ENCODE measurements around the gene FOXC2. TPM values are rescaled to one million over a fixed set of nuclear protein-coding genes. Genes with fewer than 3 reads are reported as not detected.

FOXC2 gene
- total RNA-seq, 1 donor from 2014 or later, result not detected

- ATAC-seq (ENCODE audit: low read depth), result no peak
- ChIA-PET CTCF (no interaction called here), POLR2A (no interaction called here)
- Mint-ChIP-seq H3K27ac (no peak overlapping the region), H3K9me3 (no peaks in the 10 kb centered on the region), H3K4me3 (no peak overlapping the region), H3K4me1 (peaks cover 13% of the 10 kb centered on the region), H3K36me3 (ENCODE audit: low read depth) (no peaks in the 10 kb centered on the region), H3K27me3 (peaks cover 66% of the 10 kb centered on the region)
- no peak for DNase-seq
- intact Hi-C loops (cut with micrococcal nuclease), result no loop called here
- TF ChIP-seq, protein P1, sequence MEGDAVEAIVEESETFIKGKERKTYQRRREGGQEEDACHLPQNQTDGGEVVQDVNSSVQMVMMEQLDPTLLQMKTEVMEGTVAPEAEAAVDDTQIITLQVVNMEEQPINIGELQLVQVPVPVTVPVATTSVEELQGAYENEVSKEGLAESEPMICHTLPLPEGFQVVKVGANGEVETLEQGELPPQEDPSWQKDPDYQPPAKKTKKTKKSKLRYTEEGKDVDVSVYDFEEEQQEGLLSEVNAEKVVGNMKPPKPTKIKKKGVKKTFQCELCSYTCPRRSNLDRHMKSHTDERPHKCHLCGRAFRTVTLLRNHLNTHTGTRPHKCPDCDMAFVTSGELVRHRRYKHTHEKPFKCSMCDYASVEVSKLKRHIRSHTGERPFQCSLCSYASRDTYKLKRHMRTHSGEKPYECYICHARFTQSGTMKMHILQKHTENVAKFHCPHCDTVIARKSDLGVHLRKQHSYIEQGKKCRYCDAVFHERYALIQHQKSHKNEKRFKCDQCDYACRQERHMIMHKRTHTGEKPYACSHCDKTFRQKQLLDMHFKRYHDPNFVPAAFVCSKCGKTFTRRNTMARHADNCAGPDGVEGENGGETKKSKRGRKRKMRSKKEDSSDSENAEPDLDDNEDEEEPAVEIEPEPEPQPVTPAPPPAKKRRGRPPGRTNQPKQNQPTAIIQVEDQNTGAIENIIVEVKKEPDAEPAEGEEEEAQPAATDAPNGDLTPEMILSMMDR (IDR thresholded peaks at IDR 0.05), result no peak
Measured at GRCh38 chr16:86571530-86571915, 4.9 kb downstream of the FOXC2 start.

GRCh38 chr16:86572041-86572521 is 5.5 kb downstream of the FOXC2 start:
- TF ChIP-seq, protein P1 (IDR thresholded peaks at IDR 0.05), result no peak
- H3K9me3 Mint-ChIP-seq, result no peaks in the 10 kb centered on the region
- no peak overlapping the region for H3K4me3 Mint-ChIP-seq
- H3K4me1 Mint-ChIP-seq, result peaks cover 15% of the 10 kb centered on the region
- intact Hi-C loops (cut with micrococcal nuclease), result no loop called here
- no peaks in the 10 kb centered on the region for H3K36me3 Mint-ChIP-seq (ENCODE audit: low read depth)
- CTCF ChIA-PET, result no interaction called here
- no peak overlapping the region for H3K27ac Mint-ChIP-seq
- peaks cover 69% of the 10 kb centered on the region for H3K27me3 Mint-ChIP-seq
- no peak for ATAC-seq (ENCODE audit: low read depth)
- POLR2A ChIA-PET, result no interaction called here
- DNase-seq, result no peak

- TF ChIP-seq, protein P1 (IDR thresholded peaks at IDR 0.05), result no peak
- Mint-ChIP-seq H3K9me3 (no peaks in the 10 kb centered on the region), H3K27ac (no peak overlapping the region), H3K4me3 (no peak overlapping the region), H3K36me3 (ENCODE audit: low read depth) (no peaks in the 10 kb centered on the region), H3K27me3 (peaks cover 75% of the 10 kb centered on the region), H3K4me1 (peaks cover 13% of the 10 kb centered on the region)
- POLR2A ChIA-PET, result no interaction called here
- intact Hi-C loops (cut with micrococcal nuclease), result no loop called here
- DNase-seq, result no peak
- no peak for ATAC-seq (ENCODE audit: low read depth)
- CTCF ChIA-PET, result no interaction called here
Measured at GRCh38 chr16:86572606-86573005, 6.0 kb downstream of the FOXC2 start.

DNA sequence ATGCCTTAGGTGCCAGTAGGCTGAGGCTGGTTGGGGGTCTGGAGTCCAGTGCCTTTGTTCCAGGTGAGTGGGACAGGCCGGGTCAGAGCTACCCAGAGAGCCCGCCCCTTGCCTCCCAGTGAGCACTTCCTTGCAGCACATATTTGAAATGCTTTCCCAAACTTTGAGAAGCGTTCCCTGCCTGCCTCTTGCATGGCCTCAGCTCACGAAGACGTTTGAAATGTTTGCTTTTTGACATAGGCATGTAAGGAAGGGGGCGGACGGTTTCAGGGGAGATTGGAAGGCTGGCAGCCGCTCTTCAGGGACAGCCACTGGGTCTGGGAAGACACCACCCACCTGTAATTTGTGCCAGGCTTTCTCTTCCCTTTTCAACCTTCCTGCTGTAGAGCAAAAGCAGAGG is 6.6 kb downstream of the FOXC2 start:
- H3K27ac Mint-ChIP-seq, result no peak overlapping the region
- H3K9me3 Mint-ChIP-seq, result no peaks in the 10 kb centered on the region
- POLR2A ChIA-PET, result no interaction called here
- intact Hi-C loops (cut with micrococcal nuclease), result no loop called here
- DNase-seq (no peak), ATAC-seq (ENCODE audit: low read depth) (no peak)
- CTCF ChIA-PET, result interaction anchor here (0.9 kb wide), 1 partner anchor 9 kb away, joined by 3 read pairs; no protein-coding TSS in a partner anchor
- no peak overlapping the region for H3K4me3 Mint-ChIP-seq
- H3K36me3 Mint-ChIP-seq (ENCODE audit: low read depth), result no peaks in the 10 kb centered on the region
- TF ChIP-seq, protein P1 (IDR thresholded peaks at IDR 0.05), result no peak
- peaks cover 13% of the 10 kb centered on the region for H3K4me1 Mint-ChIP-seq
- H3K27me3 Mint-ChIP-seq, result peaks cover 81% of the 10 kb centered on the region

DNA sequence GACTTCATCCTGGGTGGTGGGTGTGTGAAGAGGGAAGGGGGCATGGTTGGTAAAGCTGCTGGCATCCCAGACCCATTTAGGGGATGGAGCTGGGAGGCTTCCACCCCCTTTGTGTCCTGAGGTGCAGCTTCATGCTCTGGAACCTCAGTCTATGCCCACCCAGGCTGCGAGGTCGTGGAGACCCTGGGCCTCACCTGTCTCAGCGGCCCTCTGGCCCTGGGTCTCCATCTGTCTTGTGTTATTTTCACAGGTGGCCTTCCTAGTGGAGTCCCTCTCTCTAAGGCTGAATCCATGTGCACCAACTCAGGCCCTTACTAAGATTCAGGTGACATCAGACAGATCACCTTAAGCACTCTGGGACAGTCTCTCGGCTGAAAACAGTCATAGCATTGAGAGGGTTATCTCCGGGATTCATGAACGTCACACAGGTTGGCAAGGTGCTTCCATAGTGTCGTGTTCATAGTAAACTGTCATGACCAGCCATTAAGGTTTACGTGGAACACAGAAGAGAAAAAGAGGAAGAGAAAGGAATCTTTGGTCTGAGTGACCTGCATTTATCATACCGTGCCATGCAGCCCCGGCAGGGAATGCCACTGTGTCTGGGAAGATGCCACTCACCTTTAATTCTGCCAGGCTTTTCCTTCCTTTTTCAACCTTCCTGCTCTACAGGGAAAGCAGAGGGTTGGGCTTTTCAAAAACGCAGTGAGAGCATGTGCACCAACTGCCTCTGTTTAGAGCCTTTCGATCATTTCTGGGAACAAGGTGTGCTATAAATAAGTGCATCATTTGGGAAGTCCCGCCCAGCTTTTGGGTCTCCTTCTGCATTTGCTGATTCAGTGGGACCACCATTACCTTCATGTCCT is 7.2 kb downstream of the FOXC2 start:
- ChIA-PET CTCF (interaction anchor here (0.9 kb wide), 1 partner anchor 9 kb away, joined by 3 read pairs; no protein-coding TSS in a partner anchor), POLR2A (no interaction called here)
- Mint-ChIP-seq H3K4me1 (peaks cover 16% of the 10 kb centered on the region), H3K9me3 (no peaks in the 10 kb centered on the region), H3K27ac (no peak overlapping the region), H3K36me3 (ENCODE audit: low read depth) (no peaks in the 10 kb centered on the region), H3K27me3 (peaks cover 82% of the 10 kb centered on the region), H3K4me3 (no peak overlapping the region)
- ATAC-seq (ENCODE audit: low read depth), result no peak
- intact Hi-C loops (cut with micrococcal nuclease), result no loop called here
- TF ChIP-seq, protein P1 (IDR thresholded peaks at IDR 0.05), result no peak
- DNase-seq, result no peak

Measured in activated B cell treated with CpG ODN at 0.5 μM for 24 hours (primary cell).